A673 (cell line): Measurements from ENCODE around the gene TTLL11.

Experiments
- EZH2 ChIP-seq: fragments of 200-600 bp; sonication (generic); IDR thresholded peaks from 2 replicates; pipeline ENCODE4 v1.6.1; 2017; ENCODE audit warnings: borderline replicate concordance, low read depth, mild to moderate bottlenecking, mixed read lengths, antibody characterized with exemption, low read length; ENCODE audit not compliant: poor library complexity, severe bottlenecking
- TF ChIP-seq, protein P1 (sequence below): fragments of 300-800, 200-600 bp; sonication (generic); conservative IDR thresholded peaks from 2 replicates; pipeline ENCODE4 v1.5.1; 2017; ENCODE audit warnings: low read depth, mild to moderate bottlenecking, antibody characterized with exemption, low read length, moderate library complexity, mixed read lengths

DNA sequence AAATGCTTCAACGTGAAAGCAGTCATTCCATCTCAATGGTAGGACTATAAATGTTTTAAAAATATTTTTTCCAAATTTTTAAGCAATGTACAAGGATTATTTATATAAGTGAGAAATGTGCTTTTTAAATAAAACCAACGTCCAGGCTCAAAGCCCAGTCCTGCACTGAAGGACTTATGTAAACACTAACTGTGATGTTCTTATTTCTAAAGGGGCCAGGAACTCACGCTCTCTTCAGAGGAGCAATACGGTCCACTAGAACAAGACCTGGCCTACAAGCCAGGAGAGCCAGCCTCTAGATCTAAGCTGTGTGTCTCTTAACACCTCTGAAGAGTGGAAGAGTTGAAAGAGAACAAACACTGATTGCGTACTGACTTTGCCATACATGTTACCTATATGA, 12.1 kb downstream of the TTLL11 start:
- TF ChIP-seq, protein P1, sequence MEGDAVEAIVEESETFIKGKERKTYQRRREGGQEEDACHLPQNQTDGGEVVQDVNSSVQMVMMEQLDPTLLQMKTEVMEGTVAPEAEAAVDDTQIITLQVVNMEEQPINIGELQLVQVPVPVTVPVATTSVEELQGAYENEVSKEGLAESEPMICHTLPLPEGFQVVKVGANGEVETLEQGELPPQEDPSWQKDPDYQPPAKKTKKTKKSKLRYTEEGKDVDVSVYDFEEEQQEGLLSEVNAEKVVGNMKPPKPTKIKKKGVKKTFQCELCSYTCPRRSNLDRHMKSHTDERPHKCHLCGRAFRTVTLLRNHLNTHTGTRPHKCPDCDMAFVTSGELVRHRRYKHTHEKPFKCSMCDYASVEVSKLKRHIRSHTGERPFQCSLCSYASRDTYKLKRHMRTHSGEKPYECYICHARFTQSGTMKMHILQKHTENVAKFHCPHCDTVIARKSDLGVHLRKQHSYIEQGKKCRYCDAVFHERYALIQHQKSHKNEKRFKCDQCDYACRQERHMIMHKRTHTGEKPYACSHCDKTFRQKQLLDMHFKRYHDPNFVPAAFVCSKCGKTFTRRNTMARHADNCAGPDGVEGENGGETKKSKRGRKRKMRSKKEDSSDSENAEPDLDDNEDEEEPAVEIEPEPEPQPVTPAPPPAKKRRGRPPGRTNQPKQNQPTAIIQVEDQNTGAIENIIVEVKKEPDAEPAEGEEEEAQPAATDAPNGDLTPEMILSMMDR = no peak
- no peak for TF ChIP-seq EZH2
